HepG2 (cell line): ENCODE results near the gene GRM4. TPM values are rescaled to one million over a fixed set of nuclear protein-coding genes. Genes with fewer than 3 reads are reported as not detected.

Experiments
- ATAC-seq: fragments of 200-7000 bp; cut with Tn5 transposase; 3 replicates; pipeline ENCODE4 v1.9.1; 2020; ENCODE audit warnings: mild to moderate bottlenecking, moderate library complexity
- BruUV-seq: library from RNA; stranded (reverse); fragments of 400-500 nt; replicated peaks from 2 replicates; lab custom pipeline; 2021; lab: Mats Ljungman, UMichigan
- CTCF ChIA-PET: fragments of 300-600 bp; formaldehyde crosslinking; extraction: SDS; loops from one replicate; lab custom pipeline; 2021; ENCODE audit warnings: low total read pairs, inconsistent platforms, low intra/inter-chr PET ratio; lab: Yijun Ruan, JAX
- POLR2A ChIA-PET: fragments of 350-600 bp; sonication (Branson Sonifier 250); formaldehyde crosslinking; loops from one replicate; lab custom pipeline; 2020; ENCODE audit warnings: antibody characterized with exemption, inconsistent platforms; lab: Yijun Ruan, JAX
- DNase-seq: peaks from one replicate; pipeline ENCODE4 v3.0.0-alpha.2; 2015; ENCODE audit warnings: low spot score
- FAIRE-seq: peaks from 3 replicates; lab custom pipeline; 2011; peaks lifted over from hg19 to GRCh38; lab: Jason Lieb, UNC
- H2AFZ ChIP-seq: one replicate; pipeline ENCODE4 v1.6.1; 2011; ENCODE audit warnings: low read length, inconsistent platforms
- H3K27ac ChIP-seq: fragments of 300-600 bp; 3 replicates; pipeline ENCODE4 v1.8.0; 2011; ENCODE audit warnings: mixed run types, mild to moderate bottlenecking, mixed read lengths, low read length, inconsistent platforms; ENCODE audit not compliant: insufficient read depth; ENCODE audit errors: extremely low read length
- H3K27me3 ChIP-seq, 2 experiments: fragments of 200-600 bp in 1 of 2; 2 replicates in 1 of 2; 3 replicates in 1 of 2; pipeline versions ENCODE4 v1.6.0 to v1.8.0; 2011; ENCODE audit warnings: low read length in 2 of 2, mild to moderate bottlenecking in 2 of 2, moderate library complexity in 2 of 2, inconsistent platforms in 1 of 2; ENCODE audit not compliant: insufficient read depth in 2 of 2, control insufficient read depth in 1 of 2
- H3K36me3 ChIP-seq, 2 experiments: fragments of 200-600 bp in 1 of 2; replicated peaks in 1 of 2; 2 replicates in 1 of 2; 3 replicates in 1 of 2; pipeline versions ENCODE4 v1.5.1 to v1.8.0; 2011; ENCODE audit warnings: low read length in 2 of 2, inconsistent platforms in 1 of 2; ENCODE audit not compliant: insufficient read depth in 2 of 2, control insufficient read depth in 1 of 2
- H3K4me1 ChIP-seq: 2 replicates; pipeline ENCODE4 v1.5.1; 2012; ENCODE audit warnings: low read length, inconsistent platforms; ENCODE audit not compliant: insufficient read depth
- H3K4me2 ChIP-seq: 2 replicates; pipeline ENCODE4 v1.6.0; 2011; ENCODE audit warnings: low read depth, low read length, inconsistent platforms
- H3K4me3 ChIP-seq, 3 experiments: fragments of 200-600 bp in 1 of 3; sonication (generic), shearing (Covaris generic) in 1 of 3; replicated peaks in 1 of 3; 2 replicates each; pipeline ENCODE4 v1.5.1; 2011 to 2016; ENCODE audit warnings: low read length in 3 of 3, inconsistent platforms in 2 of 3, low read depth in 2 of 3, mild to moderate bottlenecking in 2 of 3, control low read depth in 1 of 3, mixed read lengths in 1 of 3; ENCODE audit not compliant: insufficient read depth in 1 of 3
- H3K79me2 ChIP-seq: one replicate; pipeline ENCODE4 v1.6.1; 2011; ENCODE audit warnings: low read length, inconsistent platforms; ENCODE audit not compliant: insufficient read depth
- H3K9ac ChIP-seq: 2 replicates; pipeline ENCODE4 v1.6.0; 2011; ENCODE audit warnings: mild to moderate bottlenecking, low read depth, low read length, inconsistent platforms; ENCODE audit not compliant: insufficient read depth
- H3K9me3 ChIP-seq: 2 replicates; pipeline ENCODE4 v1.5.1; 2012; ENCODE audit warnings: mild to moderate bottlenecking, low read length
- H4K20me1 ChIP-seq: 2 replicates; pipeline ENCODE4 v1.6.0; 2011; ENCODE audit warnings: inconsistent platforms, mild to moderate bottlenecking, low read length, moderate library complexity; ENCODE audit not compliant: insufficient read depth
- AKAP8 ChIP-seq: sonication (generic); formaldehyde crosslinking; IDR thresholded peaks from 2 replicates; pipeline ENCODE4 v1.5.1; 2020; ENCODE audit warnings: mild to moderate bottlenecking, missing genetic modification reagents
- IKZF4 ChIP-seq: sonication (generic); formaldehyde crosslinking; IDR thresholded peaks from 2 replicates; pipeline ENCODE4 v1.5.1; 2020; ENCODE audit warnings: borderline replicate concordance, mild to moderate bottlenecking, low read depth, missing genetic modification reagents; ENCODE audit errors: not compliant biosample characterization
- MIXL1 ChIP-seq: IDR thresholded peaks from 2 replicates; pipeline ENCODE4 v1.6.1; 2016
- SALL1 ChIP-seq: sonication (generic); formaldehyde crosslinking; IDR thresholded peaks from 2 replicates; pipeline ENCODE4 v1.8.0; 2022; ENCODE audit warnings: mild to moderate bottlenecking, missing genetic modification reagents
- WIZ ChIP-seq: sonication (generic); formaldehyde crosslinking; IDR thresholded peaks from 2 replicates; pipeline ENCODE4 v1.5.1; 2020; ENCODE audit warnings: mild to moderate bottlenecking, missing genetic modification reagents
- ZFP90 ChIP-seq: sonication (generic); formaldehyde crosslinking; IDR thresholded peaks from 2 replicates; pipeline ENCODE4 v1.8.0; 2022; ENCODE audit warnings: missing genetic modification reagents, mild to moderate bottlenecking, inconsistent platforms, borderline replicate concordance
- ZNF33B ChIP-seq: sonication (generic); formaldehyde crosslinking; IDR thresholded peaks from 2 replicates; pipeline ENCODE4 v1.5.1; 2020; ENCODE audit warnings: mild to moderate bottlenecking, missing genetic modification reagents
- ZNF44 ChIP-seq: sonication (generic); formaldehyde crosslinking; IDR thresholded peaks from 2 replicates; pipeline ENCODE4 v1.5.1; 2020; ENCODE audit warnings: mild to moderate bottlenecking, missing genetic modification reagents
- ZNF839 ChIP-seq: sonication (generic); formaldehyde crosslinking; IDR thresholded peaks from 2 replicates; pipeline ENCODE4 v1.4.0; 2020; ENCODE audit warnings: missing genetic modification reagents, mild to moderate bottlenecking, borderline replicate concordance
- ZZZ3 ChIP-seq: sonication (generic); formaldehyde crosslinking; IDR thresholded peaks from 2 replicates; pipeline ENCODE4 v1.4.0; 2020; ENCODE audit warnings: missing genetic modification reagents, mild to moderate bottlenecking, borderline replicate concordance
- WGBS: methylation state at CpG from one replicate; pipeline ENCODE4 v1.1.6; 2017; ENCODE audit warnings: low lambda C conversion rate; 5-methylcytosine and 5-hydroxymethylcytosine counted together
- in situ Hi-C: cut with HindIII; loops from 2 replicates; pipeline ENCODE4 v1.10.0; 2017; ENCODE audit warnings: low pct_unique_long_range_greater_than_20kb; ENCODE audit not compliant: extremely low pct_ligation_motif_present
- intact Hi-C: fragments of 100-400 bp; cut with micrococcal nuclease; formaldehyde crosslinking; loops from one replicate; pipeline ENCODE4 v1.10.0; 2022; ENCODE audit not compliant: unreplicated experiment
- polyA plus RNA-seq, 8 experiments: library from polyadenylated mRNA; depleted of rRNA in 3 of 8; stranded (reverse) in 7 of 8; unstranded in 1 of 8; fragments of >200 nt; fragmentation: Illumina TruSeq in 4 of 8; extraction: Trizol in 4 of 8; gene quantifications; 2 replicates each; pipeline versions ENCODE4 v1.2.1 to v1.2.3, GENCODE V29; 2011 to 2016; ENCODE audit warnings: low read depth in 4 of 8, missing spikeins in 1 of 8, mixed read lengths in 1 of 8; ENCODE audit not compliant: insufficient read depth in 1 of 8
- total RNA-seq, 5 experiments: library from RNA; depleted of rRNA; stranded (reverse); fragments of >200 nt; fragmentation: Illumina TruSeq; extraction: Trizol; gene quantifications; 2 replicates each; pipeline ENCODE4 v1.2.3, GENCODE V29; 2016; ENCODE audit warnings: low read depth in 1 of 5
- TF ChIP-seq, protein P1 (sequence below): sonication (generic); formaldehyde crosslinking; IDR thresholded peaks from 2 replicates; pipeline ENCODE4 v1.4.0; 2020; ENCODE audit warnings: missing genetic modification reagents

The GRM4 gene
- total and polyA plus RNA-seq, 2 of the 13 experiments (the other 11 are each of a cell fraction or from before 2014, with no cell fraction given) = not detected

DNA sequence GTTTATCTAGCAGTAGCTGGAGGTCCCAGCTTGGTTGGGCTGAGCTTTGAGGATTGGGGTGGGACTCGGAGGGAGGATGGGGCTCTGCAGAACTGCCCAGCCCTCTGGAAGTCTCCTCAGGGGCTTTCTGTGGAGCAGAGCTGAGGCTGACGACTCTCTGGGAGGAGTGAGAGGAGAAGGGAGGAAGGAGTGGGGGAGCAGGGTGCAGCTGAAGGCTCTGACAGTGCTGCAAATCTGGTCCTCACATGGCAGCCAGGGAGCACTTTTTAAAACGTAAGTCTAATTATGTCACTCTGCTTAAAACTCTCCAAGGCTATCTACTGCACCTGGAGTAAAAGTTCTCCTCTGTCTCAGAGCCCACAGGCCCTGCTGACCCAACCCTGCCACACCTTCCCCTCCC, 32.4 kb downstream of the GRM4 start:
- ChIA-PET POLR2A (interaction anchor here (0.6 kb wide), 1 partner anchor 785 kb away, joined by 3 read pairs; no protein-coding TSS in a partner anchor), CTCF (no interaction called here)
- Histone ChIP-seq H4K20me1 (peaks cover 3% of the 10 kb centered on the region; the same call in 1 of the 2 replicates), H3K79me2 (no peaks in the 10 kb centered on the region), H3K36me3 (no peaks in the 10 kb centered on the region), H3K4me1 (no peaks in the 10 kb centered on the region), H3K9ac (no peak overlapping the region), H3K9me3 (no peaks in the 10 kb centered on the region), H3K27ac (no peak overlapping the region), H3K4me3 (no peak overlapping the region), H3K27me3 (peaks cover 3 to 27% of the 10 kb centered on the region in 2 experiments; a peak in 3 of 5 replicates), H3K4me2 (no peak overlapping the region), H2AFZ (no peak overlapping the region)
- BruUV-seq = no TSS peak
- WGBS = 4% methylated on average over 3 of the region's 3 CpGs
- FAIRE-seq (no peak), DNase-seq (no peak), ATAC-seq (no peak)
- intact Hi-C loops (no loop called here), in situ Hi-C loops (no loop called here)
- TF ChIP-seq ZNF33B (CRISPR knock-in tag) (no peak), ZNF839 (CRISPR knock-in tag) (no peak), MIXL1 (CRISPR knock-in tag) (no peak), ZNF44 (no peak), AKAP8 (CRISPR knock-in tag) (no peak)
- TF ChIP-seq, protein P1, sequence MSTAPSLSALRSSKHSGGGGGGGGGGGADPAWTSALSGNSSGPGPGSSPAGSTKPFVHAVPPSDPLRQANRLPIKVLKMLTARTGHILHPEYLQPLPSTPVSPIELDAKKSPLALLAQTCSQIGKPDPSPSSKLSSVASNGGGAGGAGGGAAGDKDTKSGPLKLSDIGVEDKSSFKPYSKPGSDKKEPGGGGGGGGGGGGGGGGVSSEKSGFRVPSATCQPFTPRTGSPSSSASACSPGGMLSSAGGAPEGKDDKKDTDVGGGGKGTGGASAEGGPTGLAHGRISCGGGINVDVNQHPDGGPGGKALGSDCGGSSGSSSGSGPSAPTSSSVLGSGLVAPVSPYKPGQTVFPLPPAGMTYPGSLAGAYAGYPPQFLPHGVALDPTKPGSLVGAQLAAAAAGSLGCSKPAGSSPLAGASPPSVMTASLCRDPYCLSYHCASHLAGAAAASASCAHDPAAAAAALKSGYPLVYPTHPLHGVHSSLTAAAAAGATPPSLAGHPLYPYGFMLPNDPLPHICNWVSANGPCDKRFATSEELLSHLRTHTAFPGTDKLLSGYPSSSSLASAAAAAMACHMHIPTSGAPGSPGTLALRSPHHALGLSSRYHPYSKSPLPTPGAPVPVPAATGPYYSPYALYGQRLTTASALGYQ (CRISPR knock-in tag) = no peak

DNA sequence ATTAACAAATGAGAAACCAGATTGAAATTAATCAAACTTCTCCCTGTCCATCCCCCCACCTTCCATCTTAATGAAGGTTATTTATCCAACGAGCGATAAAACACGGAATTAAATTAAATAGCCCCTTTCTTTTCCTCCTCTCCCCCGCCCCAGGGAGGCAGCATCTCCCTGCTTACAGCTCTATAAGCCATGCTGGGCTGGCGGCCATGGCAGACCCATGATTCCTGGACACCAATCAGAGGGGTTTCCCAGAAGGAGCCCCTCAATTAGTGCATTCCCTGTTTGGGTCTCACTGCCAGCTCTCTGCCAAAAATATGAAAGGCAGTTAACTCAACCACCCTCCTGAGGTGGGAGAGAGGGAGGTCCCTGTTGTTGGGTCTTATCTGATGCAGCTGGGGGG, 33.8 kb downstream of the GRM4 start:
- intact Hi-C loops = no loop called here
- H4K20me1 ChIP-seq = peaks cover 3% of the 10 kb centered on the region; the same call in 1 of the 2 replicates
- no peak overlapping the region for H2AFZ ChIP-seq
- H3K4me1 ChIP-seq = no peaks in the 10 kb centered on the region
- CTCF ChIA-PET = no interaction called here
- no peak for ATAC-seq
- H3K27me3 ChIP-seq = peaks cover 14 to 36% of the 10 kb centered on the region in 2 experiments; a peak in 4 of 5 replicates
- TF ChIP-seq ZFP90 = no peak
- no peak for TF ChIP-seq IKZF4 (CRISPR knock-in tag)
- no peak for TF ChIP-seq WIZ (CRISPR knock-in tag)
- no peak for TF ChIP-seq ZZZ3 (CRISPR knock-in tag)
- TF ChIP-seq SALL1 (CRISPR knock-in tag) = no peak
- no peak for DNase-seq
- no peaks in the 10 kb centered on the region for H3K79me2 ChIP-seq
- no peak overlapping the region for H3K4me3 ChIP-seq
- H3K9me3 ChIP-seq = no peaks in the 10 kb centered on the region
- H3K9ac ChIP-seq = no peak overlapping the region
- H3K27ac ChIP-seq = no peak overlapping the region
- H3K36me3 ChIP-seq = no peaks in the 10 kb centered on the region
- in situ Hi-C loops = no loop called here
- BruUV-seq = no TSS peak
- FAIRE-seq = no peak
- 3% methylated on average over 5 of the region's 5 CpGs for WGBS
- POLR2A ChIA-PET = no interaction called here
- H3K4me2 ChIP-seq = no peak overlapping the region
